Chondrocyte (in vitro differentiated cells): ENCODE data around the gene CRACDL. TPM values are rescaled to one million over a fixed set of nuclear protein-coding genes. Genes with fewer than 3 reads are reported as not detected.
A peak's percentile ranks its signal among the peaks of the same experiment; 100 is the strongest.

Source experiments
- DNase-seq: peaks from one replicate; pipeline ENCODE4 v3.0.0; 2021; ENCODE audit warnings: mixed read lengths, low spot score
- H3K27ac Mint-ChIP-seq: one replicate; pipeline ENCODE4 v1.8.0; 2021; ENCODE audit warnings: mild to moderate bottlenecking, moderate library complexity, mixed read lengths; ENCODE audit not compliant: unreplicated experiment
- H3K27me3 Mint-ChIP-seq: 2 replicates; pipeline ENCODE4 v1.8.0; 2021; ENCODE audit warnings: low read depth, mixed read lengths
- H3K36me3 Mint-ChIP-seq: 2 replicates; pipeline ENCODE4 v1.8.0; 2021; ENCODE audit warnings: low read depth, mixed read lengths
- H3K4me1 Mint-ChIP-seq: 2 replicates; pipeline ENCODE4 v1.8.0; 2021; ENCODE audit warnings: low read depth, mild to moderate bottlenecking, mixed read lengths
- H3K4me3 Mint-ChIP-seq: one replicate; pipeline ENCODE4 v1.8.0; 2021; ENCODE audit warnings: mild to moderate bottlenecking, moderate library complexity, mixed read lengths; ENCODE audit not compliant: unreplicated experiment
- H3K9me3 Mint-ChIP-seq: 2 replicates; pipeline ENCODE4 v1.8.0; 2021; ENCODE audit warnings: low read depth, mixed read lengths
- CTCF ChIP-seq: fragments of 200-600 bp; sonication (generic); IDR thresholded peaks from 2 replicates; pipeline ENCODE4 v1.5.0; 2021; ENCODE audit warnings: antibody characterized with exemption, mild to moderate bottlenecking, moderate library complexity
- total RNA-seq: library from RNA; stranded (reverse); gene quantifications from 3 replicates; pipeline ENCODE4 v1.2.1, GENCODE V29; 2021

Gene CRACDL
- total RNA-seq, 1 donor from 2014 or later = 17.0 TPM

GRCh38 chr2:98912957-98913915 is 22.8 kb downstream of the CRACDL start:
- H3K4me3 Mint-ChIP-seq = no peak overlapping the region
- peak; percentile 85 for DNase-seq
- no peaks in the 10 kb centered on the region for H3K9me3 Mint-ChIP-seq
- peaks cover 94% of the 10 kb centered on the region for H3K4me1 Mint-ChIP-seq
- no peaks in the 10 kb centered on the region for H3K27me3 Mint-ChIP-seq
- TF ChIP-seq CTCF = no peak
- peak overlapping the region; percentile 97 for H3K27ac Mint-ChIP-seq
- H3K36me3 Mint-ChIP-seq = no peaks in the 10 kb centered on the region

- Mint-ChIP-seq H3K9me3 (no peaks in the 10 kb centered on the region), H3K4me1 (peaks cover 95% of the 10 kb centered on the region), H3K27me3 (no peaks in the 10 kb centered on the region), H3K27ac (peak overlapping the region; percentile 97), H3K36me3 (no peaks in the 10 kb centered on the region), H3K4me3 (peak overlapping the region; percentile 36)
- DNase-seq = peak; percentile 95
- TF ChIP-seq CTCF = no peak
Observed at GRCh38 chr2:98912221-98912851, 23.7 kb downstream of the CRACDL start.

GRCh38 chr2:98911376-98912154 is 24.5 kb downstream of the CRACDL start:
- H3K4me3 Mint-ChIP-seq = peak overlapping the region; percentile 13
- H3K27me3 Mint-ChIP-seq = no peaks in the 10 kb centered on the region
- peak; percentile 65 for DNase-seq
- H3K36me3 Mint-ChIP-seq = no peaks in the 10 kb centered on the region
- H3K9me3 Mint-ChIP-seq = no peaks in the 10 kb centered on the region
- H3K27ac Mint-ChIP-seq = peak overlapping the region; percentile 97
- TF ChIP-seq CTCF = no peak
- H3K4me1 Mint-ChIP-seq = peaks cover 89% of the 10 kb centered on the region

- Mint-ChIP-seq H3K27me3 (no peaks in the 10 kb centered on the region), H3K36me3 (no peaks in the 10 kb centered on the region), H3K4me3 (no peak overlapping the region), H3K27ac (peak overlapping the region; percentile 97), H3K4me1 (peaks cover 86% of the 10 kb centered on the region), H3K9me3 (no peaks in the 10 kb centered on the region)
- DNase-seq = no peak
- no peak for TF ChIP-seq CTCF
Observed at GRCh38 chr2:98911126-98911375, 25.0 kb downstream of the CRACDL start.
